ENCODE measurements around the gene CFAP46. TPM values are rescaled to one million over a fixed set of nuclear protein-coding genes. Genes with fewer than 3 reads are reported as not detected.

The CFAP46 gene
- polyA plus RNA-seq, 3 donors from 2014 or later, result not detected

DNA sequence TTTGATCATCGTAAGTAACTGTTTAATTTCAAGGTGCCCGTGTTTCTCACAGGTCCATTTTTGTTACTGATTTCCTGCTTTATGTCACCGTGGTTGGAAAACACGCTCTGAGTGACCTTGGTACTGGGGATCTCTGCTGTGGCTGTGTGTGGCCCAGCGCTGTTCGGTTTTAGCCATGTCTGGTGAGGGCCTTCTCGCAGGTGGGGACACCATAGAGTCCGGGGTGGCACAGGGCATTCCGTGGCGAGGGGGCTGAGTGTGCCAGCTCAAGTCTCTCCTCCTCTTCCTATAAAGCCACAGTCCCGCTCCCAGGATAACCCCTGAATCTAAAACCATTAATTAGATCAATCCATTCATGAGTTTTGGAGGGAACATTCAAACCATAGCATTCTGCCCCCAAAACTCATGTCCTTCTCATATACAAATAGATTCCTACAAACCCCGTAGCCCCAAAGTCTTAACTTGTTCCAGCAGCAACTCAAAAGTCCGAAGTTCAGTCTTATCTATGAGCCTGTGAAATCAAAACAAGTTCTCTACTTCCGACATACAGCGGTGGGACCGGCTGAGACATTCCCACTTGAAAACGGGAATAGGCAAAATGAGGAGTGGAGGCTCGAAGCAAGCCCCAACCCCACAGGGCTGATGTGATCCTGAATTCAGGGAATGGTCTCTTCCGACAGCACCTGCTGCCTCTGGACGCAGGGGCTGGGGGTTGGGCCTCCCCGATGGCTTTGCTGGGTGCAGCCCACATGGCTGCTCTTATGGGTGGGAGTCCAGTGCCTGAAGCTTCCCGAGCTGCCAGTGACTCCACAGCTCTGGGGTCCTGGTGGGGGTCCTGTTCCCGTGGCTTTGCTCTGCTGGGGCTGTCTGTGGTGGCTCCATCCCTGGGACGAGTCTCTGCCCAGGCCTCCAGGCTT is 101.4 kb downstream of the CFAP46 start:
- Mint-ChIP-seq H3K27me3 (ENCODE audit: low read depth in 3 of 3) (peaks cover 0 to 5% (median 3%) of the 10 kb centered on the region in 3 donors), H3K4me3 (no peak overlapping the region), H3K27ac (no peak overlapping the region), H3K9me3 (peaks cover 4 to 13% (median 6%) of the 10 kb centered on the region in 6 donors), H3K36me3 (peaks cover 0 to 10% (median 0%) of the 10 kb centered on the region in 3 donors), H3K4me1 (peaks cover 0 to 1% of the 10 kb centered on the region in 2 donors)
- DNase-seq, result no peak

GRCh38 chr10:132839061-132839460 is 103.3 kb downstream of the CFAP46 start:
- H3K27me3 Mint-ChIP-seq (ENCODE audit: low read depth in 3 of 3), result peaks cover 0 to 5% (median 3%) of the 10 kb centered on the region in 3 donors
- DNase-seq, result no peak
- H3K27ac Mint-ChIP-seq, result no peak overlapping the region
- no peak overlapping the region for H3K4me3 Mint-ChIP-seq
- peaks cover 0 to 10% (median 0%) of the 10 kb centered on the region in 3 donors for H3K36me3 Mint-ChIP-seq
- H3K9me3 Mint-ChIP-seq, result peaks cover 4 to 13% (median 6%) of the 10 kb centered on the region in 6 donors
- H3K4me1 Mint-ChIP-seq, result peaks cover 0 to 1% of the 10 kb centered on the region in 2 donors

- Mint-ChIP-seq H3K9me3 (peaks cover 4 to 13% (median 6%) of the 10 kb centered on the region in 6 donors), H3K27ac (no peak overlapping the region), H3K36me3 (peaks cover 0 to 10% (median 0%) of the 10 kb centered on the region in 3 donors), H3K4me1 (peaks cover 0 to 1% of the 10 kb centered on the region in 2 donors), H3K4me3 (no peak overlapping the region), H3K27me3 (ENCODE audit: low read depth in 3 of 3) (peaks cover 0 to 5% (median 3%) of the 10 kb centered on the region in 3 donors)
- no peak for DNase-seq
These were observed 103.9 kb downstream of the CFAP46 start for GRCh38 chr10:132838346-132838970.

DNA sequence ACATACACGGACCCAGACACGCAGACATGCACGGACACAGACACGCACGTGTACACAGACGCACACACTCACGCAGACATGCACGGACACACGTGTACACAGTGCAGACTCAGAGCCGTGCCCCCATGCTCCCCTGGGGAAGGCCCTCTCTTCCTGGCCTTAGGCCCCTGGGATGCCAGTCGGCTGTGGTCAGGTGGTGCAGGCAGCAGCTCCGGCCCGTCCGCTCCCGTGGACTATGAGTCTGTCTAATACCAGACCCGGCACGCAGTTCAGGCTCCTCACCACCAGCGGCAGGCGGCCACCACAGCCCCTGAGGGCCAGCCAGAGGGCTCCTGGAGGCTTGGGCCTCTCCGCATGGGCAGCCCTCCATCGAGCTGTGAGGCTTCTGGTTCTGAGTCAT is 104.5 kb downstream of the CFAP46 start:
- H3K9me3 Mint-ChIP-seq, result peaks cover 4 to 13% (median 6%) of the 10 kb centered on the region in 6 donors
- H3K36me3 Mint-ChIP-seq, result peaks cover 0 to 10% (median 0%) of the 10 kb centered on the region in 3 donors
- H3K27ac Mint-ChIP-seq, result no peak overlapping the region
- H3K4me1 Mint-ChIP-seq, result peaks cover 0 to 1% of the 10 kb centered on the region in 2 donors
- DNase-seq, result no peak
- peaks cover 0 to 5% (median 3%) of the 10 kb centered on the region in 3 donors for H3K27me3 Mint-ChIP-seq (ENCODE audit: low read depth in 3 of 3)
- H3K4me3 Mint-ChIP-seq, result no peak overlapping the region

GRCh38 chr10:132836832-132837540 is 105.4 kb downstream of the CFAP46 start:
- H3K9me3 Mint-ChIP-seq, result peaks cover 0 to 4% (median 0%) of the 10 kb centered on the region in 6 donors
- peaks cover 0 to under 1% (median 0%) of the 10 kb centered on the region in 3 donors for H3K36me3 Mint-ChIP-seq
- H3K27me3 Mint-ChIP-seq (ENCODE audit: low read depth in 3 of 3), result peaks cover 0 to 2% (median 0%) of the 10 kb centered on the region in 3 donors
- no peak overlapping the region for H3K4me3 Mint-ChIP-seq
- peaks cover 0 to 1% of the 10 kb centered on the region in 2 donors for H3K4me1 Mint-ChIP-seq
- peak; percentile 41 to 46 (median 42) for DNase-seq
- H3K27ac Mint-ChIP-seq, result no peak overlapping the region

- no peak for DNase-seq
- Mint-ChIP-seq H3K36me3 (no peaks in the 10 kb centered on the region), H3K9me3 (no peaks in the 10 kb centered on the region), H3K4me3 (no peak overlapping the region), H3K4me1 (peaks cover 0 to 1% of the 10 kb centered on the region in 2 donors), H3K27ac (no peak overlapping the region), H3K27me3 (ENCODE audit: low read depth in 3 of 3) (peaks cover 0 to 2% (median 0%) of the 10 kb centered on the region in 3 donors)
These were observed 106.0 kb downstream of the CFAP46 start for GRCh38 chr10:132836248-132836831.

GRCh38 chr10:132835848-132836233 is 106.5 kb downstream of the CFAP46 start:
- Mint-ChIP-seq H3K4me3 (no peak overlapping the region), H3K9me3 (no peaks in the 10 kb centered on the region), H3K27me3 (ENCODE audit: low read depth in 3 of 3) (peaks cover 0 to 2% (median 0%) of the 10 kb centered on the region in 3 donors), H3K4me1 (peaks cover 0 to 1% of the 10 kb centered on the region in 2 donors), H3K36me3 (no peaks in the 10 kb centered on the region), H3K27ac (no peak overlapping the region)
- DNase-seq, result no peak

- peaks cover 0 to 2% (median 0%) of the 10 kb centered on the region in 3 donors for H3K27me3 Mint-ChIP-seq (ENCODE audit: low read depth in 3 of 3)
These were observed 107.2 kb downstream of the CFAP46 start for GRCh38 chr10:132834891-132835847.

DNA sequence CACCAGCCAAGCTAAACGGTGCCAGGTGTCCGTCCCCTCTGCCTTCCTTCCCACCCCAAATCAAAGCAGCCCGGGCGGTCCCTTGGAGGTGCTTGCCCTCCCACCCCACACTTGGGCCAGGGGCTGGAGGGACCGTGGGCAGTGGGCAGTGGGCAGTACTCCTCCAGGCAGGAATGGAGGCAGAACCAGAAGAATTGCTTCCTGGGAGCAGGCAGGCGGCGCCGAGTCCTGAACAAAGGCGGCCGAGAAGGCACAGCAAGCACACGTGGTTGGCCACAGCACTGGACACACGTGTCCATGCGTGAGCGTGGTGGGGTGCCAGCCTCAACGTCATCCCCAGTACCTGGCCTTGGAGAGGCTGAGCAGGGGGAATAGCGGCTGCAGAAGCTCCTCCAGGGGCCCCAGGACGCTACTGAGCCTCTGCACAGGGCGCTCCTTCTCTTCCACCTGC is 108.0 kb downstream of the CFAP46 start:
- no peaks in the 10 kb centered on the region for H3K9me3 Mint-ChIP-seq
- H3K4me3 Mint-ChIP-seq, result no peak overlapping the region
- H3K36me3 Mint-ChIP-seq, result no peaks in the 10 kb centered on the region
- H3K27me3 Mint-ChIP-seq (ENCODE audit: low read depth in 3 of 3), result peaks cover 0 to 2% (median 0%) of the 10 kb centered on the region in 3 donors
- peaks cover 0 to 1% of the 10 kb centered on the region in 2 donors for H3K4me1 Mint-ChIP-seq
- DNase-seq, result no peak
- H3K27ac Mint-ChIP-seq, result no peak overlapping the region

More at GRCh38 chr10:132834891-132835847, 107.2 kb downstream of the CFAP46 start:
- no peak overlapping the region for H3K27ac Mint-ChIP-seq
- H3K4me1 Mint-ChIP-seq, result peaks cover 0 to 1% of the 10 kb centered on the region in 2 donors
- H3K4me3 Mint-ChIP-seq, result no peak overlapping the region
- no peaks in the 10 kb centered on the region for H3K36me3 Mint-ChIP-seq
- no peaks in the 10 kb centered on the region for H3K9me3 Mint-ChIP-seq
- no peak for DNase-seq

- Mint-ChIP-seq H3K4me3 (no peak overlapping the region), H3K36me3 (no peaks in the 10 kb centered on the region), H3K9me3 (no peaks in the 10 kb centered on the region), H3K27me3 (ENCODE audit: low read depth in 3 of 3) (peaks cover 0 to 2% (median 0%) of the 10 kb centered on the region in 3 donors), H3K27ac (no peak overlapping the region), H3K4me1 (peaks cover 0 to 1% of the 10 kb centered on the region in 2 donors)
- no peak for DNase-seq
These were observed 108.8 kb downstream of the CFAP46 start for GRCh38 chr10:132833421-132834111.

DNA sequence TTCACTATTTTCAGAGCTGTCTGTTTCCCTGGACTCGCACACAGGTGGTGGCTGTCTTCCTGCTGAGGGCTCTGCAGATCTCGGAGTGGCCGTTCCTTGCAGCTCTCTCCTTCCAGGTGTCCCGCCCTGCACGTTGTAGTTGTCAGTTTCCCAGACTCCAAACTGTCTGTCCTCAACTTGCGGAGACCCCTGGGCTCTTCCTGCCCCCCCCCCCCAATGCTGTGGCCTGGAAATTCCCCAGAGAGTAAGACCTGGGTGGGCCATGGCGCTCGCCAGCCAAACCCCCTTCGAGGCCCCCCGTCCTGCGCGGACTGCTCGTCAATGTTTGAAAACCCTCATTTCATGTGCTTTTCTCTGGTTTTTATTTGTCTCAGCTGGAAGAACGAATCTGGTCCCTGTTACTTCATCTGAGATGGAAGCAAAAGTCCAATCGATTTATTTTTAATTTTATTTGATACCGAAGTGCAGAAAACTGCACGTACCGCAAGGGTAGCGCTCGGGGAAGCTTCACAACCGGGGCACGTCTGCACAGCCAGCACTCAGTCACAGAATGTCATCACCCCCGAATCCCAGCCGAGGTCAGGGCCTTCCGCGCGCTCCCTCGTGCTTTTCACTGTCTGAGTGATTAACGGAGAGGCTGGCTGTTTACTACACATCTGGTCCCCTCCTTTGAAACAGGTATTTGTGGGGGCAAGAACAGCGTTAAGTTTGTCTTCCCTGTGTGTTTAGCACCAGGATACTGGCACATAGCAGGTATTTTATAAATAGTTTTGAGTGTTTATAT is 110.0 kb downstream of the CFAP46 start:
- Mint-ChIP-seq H3K36me3 (no peaks in the 10 kb centered on the region), H3K9me3 (no peaks in the 10 kb centered on the region), H3K27ac (no peak overlapping the region), H3K27me3 (ENCODE audit: low read depth in 3 of 3) (peaks cover 0 to 2% (median 1%) of the 10 kb centered on the region in 3 donors), H3K4me1 (peaks cover 0 to 1% of the 10 kb centered on the region in 2 donors), H3K4me3 (no peak overlapping the region)
- DNase-seq, result no peak
